C4-2B (cell line): Measurements from ENCODE around the gene DHX34.

ENCODE experiments used
- ZFX ChIP-seq: fragments of 450-650 bp; IDR thresholded peaks from 2 replicates; pipeline ENCODE4 v1.6.1; 2017
- TF ChIP-seq, protein P1 (sequence below): fragments of 450-650 bp; conservative IDR thresholded peaks from 2 replicates; pipeline ENCODE4 v1.5.1; 2017; ENCODE audit warnings: mild to moderate bottlenecking

DNA sequence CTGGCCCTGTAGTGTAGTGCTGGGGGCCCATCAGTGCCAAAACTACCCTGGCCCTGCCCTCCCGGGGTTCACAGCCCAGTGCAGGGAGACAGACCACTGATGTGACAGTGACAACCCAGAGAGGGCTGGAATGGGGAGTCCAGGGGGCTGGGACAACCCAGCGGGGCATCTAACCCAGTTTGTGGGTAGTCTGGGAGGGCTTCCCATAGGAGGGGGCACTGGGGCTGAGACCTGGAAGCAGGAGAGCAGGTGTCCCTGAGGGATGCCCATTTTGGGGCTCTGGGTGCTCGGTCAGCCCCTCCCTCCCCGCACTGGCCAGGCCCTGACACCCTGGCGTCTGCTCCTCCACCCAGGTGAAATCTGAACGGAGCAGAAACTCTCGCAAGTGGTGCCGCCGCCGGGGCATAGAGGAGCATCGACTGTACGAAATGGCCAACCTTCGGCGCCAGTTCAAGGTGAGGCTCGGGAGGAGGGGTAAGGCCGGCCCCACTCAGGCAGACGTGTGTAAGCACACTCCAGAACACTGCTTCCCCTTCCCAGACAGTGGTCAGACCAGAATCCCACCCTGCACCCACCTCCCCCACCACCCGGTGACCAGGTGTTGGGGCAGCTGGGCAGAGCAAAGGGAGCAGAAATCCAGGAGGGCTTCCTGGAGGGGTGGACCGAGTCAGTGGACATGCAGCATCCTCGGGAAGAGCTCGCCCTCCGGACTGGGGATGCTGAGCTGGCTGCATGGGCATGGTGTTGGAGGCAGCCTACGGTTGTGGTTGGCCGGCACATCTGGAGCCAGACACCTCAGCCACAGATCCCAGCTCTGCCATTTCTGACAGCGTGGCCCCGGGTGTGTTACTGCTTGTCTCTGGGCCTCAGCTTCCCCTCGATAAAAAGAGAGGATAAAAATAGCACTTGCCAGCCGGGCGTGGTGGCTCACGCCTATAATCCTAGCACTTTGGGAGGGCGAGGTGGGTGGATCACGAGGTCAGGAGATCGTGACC, 24.4 kb downstream of the DHX34 start:
- TF ChIP-seq, protein P1, sequence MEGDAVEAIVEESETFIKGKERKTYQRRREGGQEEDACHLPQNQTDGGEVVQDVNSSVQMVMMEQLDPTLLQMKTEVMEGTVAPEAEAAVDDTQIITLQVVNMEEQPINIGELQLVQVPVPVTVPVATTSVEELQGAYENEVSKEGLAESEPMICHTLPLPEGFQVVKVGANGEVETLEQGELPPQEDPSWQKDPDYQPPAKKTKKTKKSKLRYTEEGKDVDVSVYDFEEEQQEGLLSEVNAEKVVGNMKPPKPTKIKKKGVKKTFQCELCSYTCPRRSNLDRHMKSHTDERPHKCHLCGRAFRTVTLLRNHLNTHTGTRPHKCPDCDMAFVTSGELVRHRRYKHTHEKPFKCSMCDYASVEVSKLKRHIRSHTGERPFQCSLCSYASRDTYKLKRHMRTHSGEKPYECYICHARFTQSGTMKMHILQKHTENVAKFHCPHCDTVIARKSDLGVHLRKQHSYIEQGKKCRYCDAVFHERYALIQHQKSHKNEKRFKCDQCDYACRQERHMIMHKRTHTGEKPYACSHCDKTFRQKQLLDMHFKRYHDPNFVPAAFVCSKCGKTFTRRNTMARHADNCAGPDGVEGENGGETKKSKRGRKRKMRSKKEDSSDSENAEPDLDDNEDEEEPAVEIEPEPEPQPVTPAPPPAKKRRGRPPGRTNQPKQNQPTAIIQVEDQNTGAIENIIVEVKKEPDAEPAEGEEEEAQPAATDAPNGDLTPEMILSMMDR = no peak
- TF ChIP-seq ZFX = no peak
